HG02571 (cell line): ENCODE results near the gene FCHO2.

ENCODE experiments used
- ATAC-seq: cut with Tn5 transposase; IDR thresholded peaks from one replicate; pipeline ENCODE4 v1.9.1; 2021; ENCODE audit warnings: mild to moderate bottlenecking, moderate library complexity; ENCODE audit not compliant: unreplicated experiment

The FCHO2 gene

GRCh38 chr5:73106335-73106734 lies 150.5 kb downstream of the FCHO2 start:
- ATAC-seq = no peak

- no peak for ATAC-seq
Measured at GRCh38 chr5:73110190-73110589, 154.3 kb downstream of the FCHO2 start.

- no peak for ATAC-seq
Measured at GRCh38 chr5:73111536-73111935, 155.7 kb downstream of the FCHO2 start.

GRCh38 chr5:73112359-73112758 lies 156.5 kb downstream of the FCHO2 start:
- ATAC-seq = no peak

GRCh38 chr5:73114044-73114688 lies 158.3 kb downstream of the FCHO2 start:
- ATAC-seq = no peak

GRCh38 chr5:73115399-73116051 lies 159.7 kb downstream of the FCHO2 start:
- ATAC-seq = no peak

GRCh38 chr5:73116506-73116905 lies 160.7 kb downstream of the FCHO2 start:
- no peak for ATAC-seq

- no peak for ATAC-seq
Measured at GRCh38 chr5:73117088-73117740, 161.4 kb downstream of the FCHO2 start.

- ATAC-seq = no peak
Measured at GRCh38 chr5:73118391-73118973, 162.6 kb downstream of the FCHO2 start.

- no peak for ATAC-seq
Measured at GRCh38 chr5:73119451-73120157, 163.8 kb downstream of the FCHO2 start.

- ATAC-seq = no peak
Measured at GRCh38 chr5:73120222-73121118, 164.6 kb downstream of the FCHO2 start, which contains the start of gene TMEM171. Gene TMEM171, plus strand, starts transcription at chr5:73120575. Its CDS starts 2,799 bp downstream, at chr5:73123374.

GRCh38 chr5:73121119-73121463 lies 165.2 kb downstream of the FCHO2 start:
- ATAC-seq = no peak

GRCh38 chr5:73122875-73123810 lies 167.3 kb downstream of the FCHO2 start:
- no peak for ATAC-seq

GRCh38 chr5:73125289-73125688 lies 169.4 kb downstream of the FCHO2 start:
- ATAC-seq = no peak

GRCh38 chr5:73126381-73126780 lies 170.5 kb downstream of the FCHO2 start:
- ATAC-seq = no peak

- no peak for ATAC-seq
Measured at GRCh38 chr5:73126957-73127356, 171.1 kb downstream of the FCHO2 start.

GRCh38 chr5:73129143-73129542 lies 173.3 kb downstream of the FCHO2 start:
- ATAC-seq = no peak

- ATAC-seq = no peak
Measured at GRCh38 chr5:73130811-73131210, 175.0 kb downstream of the FCHO2 start.
